ENCODE results near the gene HOPX. TPM values are rescaled to one million over a fixed set of nuclear protein-coding genes. Genes with fewer than 3 reads are reported as not detected.

HOPX gene
- total and polyA plus RNA-seq, 2 of the 8 experiments (the other 6 are each of a cell fraction or from before 2014, with no cell fraction given): not detected

DNA sequence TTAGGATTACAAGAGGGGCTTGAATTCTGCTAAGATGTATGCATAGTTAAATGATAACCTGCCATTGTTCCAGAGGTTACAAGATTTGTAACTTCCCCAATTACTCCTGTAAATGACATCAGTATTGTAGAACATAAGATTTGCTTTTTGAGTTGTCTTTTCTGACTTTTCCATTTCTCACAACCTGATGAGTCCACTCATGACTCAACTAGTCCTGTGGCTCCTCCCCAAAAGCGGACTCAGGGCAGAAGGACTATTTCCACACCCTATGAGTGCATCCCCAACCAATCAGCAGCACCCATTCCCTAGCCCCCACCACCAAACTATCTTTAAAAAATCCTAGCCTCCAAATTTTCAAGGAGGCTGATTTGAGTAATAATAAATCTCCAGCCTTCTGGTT lies 54.7 kb downstream of the HOPX start:
- Histone ChIP-seq H2BK15ac (ENCODE audit: low read length) (no peak overlapping the region), H3K79me2 (ENCODE audit: control insufficient read depth in 1 of 2, insufficient read depth in 2 of 2, low read length in 2 of 2) (no peaks in the 10 kb centered on the region), H3K23me2 (ENCODE audit: low read depth, low read length) (no peaks in the 10 kb centered on the region), H4K91ac (replicated peaks; ENCODE audit: insufficient read length, low read length) (no peak overlapping the region), H4K5ac (ENCODE audit: insufficient read length, low read depth, low read length) (no peak overlapping the region), H4K8ac (ENCODE audit: extremely low read depth, insufficient read depth, low read length) (no peak overlapping the region), H3K18ac (ENCODE audit: extremely low read depth, low read length) (no peak overlapping the region), H3K4ac (replicated peaks; ENCODE audit: insufficient read length, low read depth, low read length) (no peak overlapping the region), H3K4me3 (ENCODE audit: extremely low read depth in 1 of 4, insufficient read depth in 2 of 4, low read depth in 3 of 4, low read length in 4 of 4) (no peak overlapping the region), H3K56ac (replicated peaks; ENCODE audit: insufficient read length, low read depth, low read length) (no peak overlapping the region), H2AFZ (ENCODE audit: low read length) (no peak overlapping the region), H3K23ac (ENCODE audit: insufficient read length) (no peak overlapping the region), H2BK120ac (replicated peaks; ENCODE audit: low read depth, low read length) (no peak overlapping the region), H3K4me2 (ENCODE audit: insufficient read depth in 1 of 2, low read depth in 2 of 2, low read length in 2 of 2) (no peak overlapping the region), H4K20me1 (replicated peaks in 1 of 2; ENCODE audit: control insufficient read depth in 1 of 2, insufficient read depth in 2 of 2, low read length in 2 of 2) (no peaks in the 10 kb centered on the region), H3K9ac (replicated peaks in 1 of 4; ENCODE audit: extremely low read depth in 1 of 4, low read depth in 3 of 4, low read length in 3 of 4) (no peak overlapping the region), H3K4me1 (replicated peaks in 1 of 4; ENCODE audit: control insufficient read depth in 3 of 4, insufficient read depth in 4 of 4, low read length in 3 of 4) (no peaks in the 10 kb centered on the region), H3K79me1 (ENCODE audit: low read depth, low read length) (no peaks in the 10 kb centered on the region), H3K27ac (ENCODE audit: low read depth, low read length) (no peak overlapping the region), H3K36me3 (ENCODE audit: control insufficient read depth in 2 of 4, insufficient read depth in 4 of 4, low read length in 3 of 4) (no peaks in the 10 kb centered on the region), H2BK5ac (ENCODE audit: low read depth, low read length) (no peak overlapping the region), H3K27me3 (replicated peaks in 1 of 4; ENCODE audit: control insufficient read depth in 3 of 4, extremely low read depth in 1 of 4, insufficient read depth in 3 of 4, low read length in 3 of 4) (no peaks in the 10 kb centered on the region), H2AK5ac (ENCODE audit: low read depth, low read length) (no peak overlapping the region), H3K9me3 (ENCODE audit: insufficient read depth in 2 of 2, low read depth in 1 of 2, low read length in 1 of 2) (peaks cover 13 to 36% of the 10 kb centered on the region in 2 experiments), H2BK20ac (ENCODE audit: low read length) (no peak overlapping the region), H2BK12ac (ENCODE audit: low read depth, low read length) (no peak overlapping the region), H3K14ac (ENCODE audit: insufficient read length) (no peak overlapping the region)
- ChIA-PET POLR2A (ENCODE audit: partially characterized antibody) (no interaction called here), CTCF (ENCODE audit: partially characterized antibody) (interaction anchor here (1.5 kb wide), 1 partner anchor 15 kb away, joined by 5 read pairs; no protein-coding TSS in a partner anchor)
- WGBS, 2 experiments (ENCODE audit: extremely low coverage in 1 of 2, insufficient coverage in 1 of 2, insufficient read length in 1 of 2, insufficient replicate concordance in 2 of 2, low coverage in 1 of 2, low lambda C conversion rate in 2 of 2, missing lambda C conversion rate in 1 of 2): 82% methylated on average over 1 of the region's 1 CpG; no CpG with 5 or more reads in 1 of the 2 experiments
- DNase-seq (ENCODE audit: low read depth in 1 of 2, low spot score in 2 of 2) (no peak), FAIRE-seq (no peak)
- TF ChIP-seq TAF1 (IDR thresholded peaks at IDR 0.05; ENCODE audit: low read depth, low read length) (no peak), HDAC2 (IDR thresholded peaks at IDR 0.05; ENCODE audit: borderline replicate concordance in 1 of 2, low read depth in 2 of 2, low read length in 2 of 2) (no peak), POLR2A (IDR thresholded peaks at IDR 0.05; ENCODE audit: control extremely low read depth in 1 of 2, low read depth in 2 of 2, low read length in 2 of 2) (no peak), CHD2 (IDR thresholded peaks at IDR 0.05; ENCODE audit: low read length) (no peak), CTBP2 (IDR thresholded peaks at IDR 0.05; ENCODE audit: borderline replicate concordance, insufficient read depth, insufficient read length, low read length) (no peak), PHF8 (conservative IDR thresholded peaks at IDR 0.05; ENCODE audit: low read depth, low read length) (no peak), ZNF274 (IDR thresholded peaks at IDR 0.05; ENCODE audit: borderline replicate concordance, extremely low read depth, low read length) (no peak), KDM5A (IDR thresholded peaks at IDR 0.05; ENCODE audit: low read length) (no peak)

Measured in H1 (cell line).